ENCODE measurements around the gene ARHGAP28. TPM values are rescaled to one million over a fixed set of nuclear protein-coding genes. Genes with fewer than 3 reads are reported as not detected.
"Not testable (repeated sequence)": the region's sequence is repeated elsewhere in the genome, so short reads cannot be mapped to it uniquely, and the experiment has no call there.

Gene ARHGAP28
- total RNA-seq, 1 experiment from 2014 or later, result not detected

DNA sequence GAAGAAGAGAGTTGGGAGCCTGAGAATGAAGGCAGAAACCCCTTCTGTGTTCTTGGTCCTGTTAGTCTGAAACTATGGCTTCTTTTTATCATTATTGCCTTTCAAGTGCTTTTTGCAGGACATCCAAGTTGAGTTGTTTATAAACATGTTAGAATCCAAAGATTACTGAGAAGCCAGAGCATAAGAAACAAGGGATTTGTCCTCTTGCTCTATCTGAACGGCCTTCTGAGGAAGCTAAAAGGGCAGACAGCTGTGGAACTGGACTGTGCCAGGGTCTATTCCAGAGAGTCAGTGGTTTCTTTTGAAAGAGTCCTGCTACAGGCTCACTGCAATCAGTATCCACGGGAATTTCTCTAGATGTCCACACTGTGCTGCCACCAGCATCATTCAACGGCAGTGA, 86.6 kb downstream of the ARHGAP28 start:
- Histone ChIP-seq H3K9me2 (replicated peaks; ENCODE audit: insufficient read depth, low read length) (no peaks in the 10 kb centered on the region), H4K20me1 (ENCODE audit: insufficient read depth, low read depth, low read length) (no peaks in the 10 kb centered on the region), H3K9me3 (ENCODE audit: low read length) (no peaks in the 10 kb centered on the region), H3K27me3 (ENCODE audit: low read length) (no peaks in the 10 kb centered on the region), H3K27ac (ENCODE audit: low read length) (no peak overlapping the region), H3K9ac (ENCODE audit: low read length) (no peak overlapping the region), H3K79me2 (ENCODE audit: low read length) (no peaks in the 10 kb centered on the region), H3K4me1 (ENCODE audit: low read length) (no peaks in the 10 kb centered on the region), H3K4me3 (ENCODE audit: low read length) (no peak overlapping the region), H3K36me3 (ENCODE audit: insufficient read depth, low read length) (no peaks in the 10 kb centered on the region), H3K4me2 (ENCODE audit: low read depth, low read length, poor library complexity, severe bottlenecking) (no peak overlapping the region), H2AFZ (ENCODE audit: low read length) (no peak overlapping the region)
- no peak for DNase-seq

DNA sequence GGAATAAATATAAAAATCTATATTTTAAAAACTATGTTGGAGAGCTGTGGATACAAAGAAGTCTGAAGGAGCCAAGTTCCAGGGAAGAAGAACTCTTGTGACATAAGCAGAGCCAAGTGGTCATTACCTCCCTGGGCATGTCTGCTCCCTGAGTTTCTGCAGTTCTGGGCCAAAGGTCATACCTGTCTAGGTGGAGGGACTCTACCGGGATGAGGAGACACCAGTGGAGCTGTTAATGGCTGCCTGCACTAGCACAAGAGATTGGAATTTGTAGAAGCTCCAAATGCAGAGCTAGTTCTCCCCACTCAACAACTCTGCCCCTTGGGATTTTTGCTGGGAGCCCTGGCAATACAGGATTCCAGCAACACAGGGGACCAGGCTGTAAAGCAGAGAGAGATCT, 89.8 kb downstream of the ARHGAP28 start:
- no peak overlapping the region for H2AFZ ChIP-seq (ENCODE audit: low read length)
- no peak overlapping the region for H3K4me2 ChIP-seq (ENCODE audit: low read depth, low read length, poor library complexity, severe bottlenecking)
- H4K20me1 ChIP-seq (ENCODE audit: insufficient read depth, low read depth, low read length), result no peaks in the 10 kb centered on the region
- H3K9ac ChIP-seq (ENCODE audit: low read length), result no peak overlapping the region
- no peak for DNase-seq
- H3K9me2 ChIP-seq (replicated peaks; ENCODE audit: insufficient read depth, low read length), result no peaks in the 10 kb centered on the region
- H3K9me3 ChIP-seq (ENCODE audit: low read length), result no peaks in the 10 kb centered on the region
- no peaks in the 10 kb centered on the region for H3K36me3 ChIP-seq (ENCODE audit: insufficient read depth, low read length)
- no peak overlapping the region for H3K4me3 ChIP-seq (ENCODE audit: low read length)
- no peaks in the 10 kb centered on the region for H3K4me1 ChIP-seq (ENCODE audit: low read length)
- no peak overlapping the region for H3K27ac ChIP-seq (ENCODE audit: low read length)
- no peaks in the 10 kb centered on the region for H3K79me2 ChIP-seq (ENCODE audit: low read length)
- H3K27me3 ChIP-seq (ENCODE audit: low read length), result no peaks in the 10 kb centered on the region

DNA sequence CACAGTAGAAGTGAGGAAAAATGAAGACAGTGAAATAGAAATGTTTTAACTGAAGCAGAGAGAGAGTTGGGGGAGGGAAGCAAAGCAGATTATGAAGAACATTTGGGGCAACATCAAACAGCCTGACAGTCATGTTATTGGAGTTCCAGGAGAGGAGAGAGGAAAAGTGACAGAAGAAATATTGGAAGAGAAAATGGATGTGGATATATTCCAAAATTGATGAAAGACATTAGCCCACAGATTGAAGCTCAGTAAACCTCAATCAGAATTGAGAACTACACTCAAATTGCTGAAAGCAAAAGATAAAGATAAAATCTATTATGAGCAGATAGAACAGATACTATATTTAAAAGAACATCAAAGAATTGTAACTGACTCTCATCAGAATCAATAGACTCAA, 90.8 kb downstream of the ARHGAP28 start:
- Histone ChIP-seq H3K36me3 (ENCODE audit: insufficient read depth, low read length) (no peaks in the 10 kb centered on the region), H3K79me2 (ENCODE audit: low read length) (no peaks in the 10 kb centered on the region), H3K27me3 (ENCODE audit: low read length) (no peaks in the 10 kb centered on the region), H3K4me1 (ENCODE audit: low read length) (no peaks in the 10 kb centered on the region), H3K4me2 (ENCODE audit: low read depth, low read length, poor library complexity, severe bottlenecking) (no peak overlapping the region), H3K4me3 (ENCODE audit: low read length) (no peak overlapping the region), H4K20me1 (ENCODE audit: insufficient read depth, low read depth, low read length) (no peaks in the 10 kb centered on the region), H3K9ac (ENCODE audit: low read length) (no peak overlapping the region), H3K9me2 (replicated peaks; ENCODE audit: insufficient read depth, low read length) (no peaks in the 10 kb centered on the region), H3K9me3 (ENCODE audit: low read length) (no peaks in the 10 kb centered on the region), H3K27ac (ENCODE audit: low read length) (no peak overlapping the region), H2AFZ (ENCODE audit: low read length) (no peak overlapping the region)
- no peak for DNase-seq

DNA sequence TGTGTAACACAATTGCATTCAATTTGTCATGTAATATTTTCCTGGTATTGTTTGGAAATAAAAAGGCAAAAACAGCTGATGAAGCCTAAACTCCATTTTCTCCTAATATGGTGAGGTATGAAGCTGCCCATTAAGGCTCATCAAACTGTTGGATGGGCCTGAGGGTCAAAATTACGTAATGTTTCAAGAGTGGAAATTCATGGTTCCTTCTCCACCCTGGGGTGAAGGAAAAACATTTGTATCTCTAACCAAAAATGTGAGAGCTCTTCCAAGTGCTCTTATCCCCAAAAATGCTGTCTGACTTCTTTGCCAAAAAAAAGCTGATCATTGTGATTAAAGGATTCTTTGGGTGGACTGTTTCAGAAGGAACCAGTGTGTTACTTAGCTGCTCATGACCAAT, 91.8 kb downstream of the ARHGAP28 start:
- Histone ChIP-seq H3K9ac (ENCODE audit: low read length) (no peak overlapping the region), H2AFZ (ENCODE audit: low read length) (no peak overlapping the region), H3K79me2 (ENCODE audit: low read length) (no peaks in the 10 kb centered on the region), H4K20me1 (ENCODE audit: insufficient read depth, low read depth, low read length) (no peaks in the 10 kb centered on the region), H3K4me1 (ENCODE audit: low read length) (no peaks in the 10 kb centered on the region), H3K36me3 (ENCODE audit: insufficient read depth, low read length) (no peaks in the 10 kb centered on the region), H3K9me3 (ENCODE audit: low read length) (peaks cover 3% of the 10 kb centered on the region; the same call in 1 of the 2 replicates), H3K4me2 (ENCODE audit: low read depth, low read length, poor library complexity, severe bottlenecking) (no peak overlapping the region), H3K27ac (ENCODE audit: low read length) (no peak overlapping the region), H3K4me3 (ENCODE audit: low read length) (no peak overlapping the region), H3K9me2 (replicated peaks; ENCODE audit: insufficient read depth, low read length) (no peaks in the 10 kb centered on the region), H3K27me3 (ENCODE audit: low read length) (no peaks in the 10 kb centered on the region)
- DNase-seq, result no peak

DNA sequence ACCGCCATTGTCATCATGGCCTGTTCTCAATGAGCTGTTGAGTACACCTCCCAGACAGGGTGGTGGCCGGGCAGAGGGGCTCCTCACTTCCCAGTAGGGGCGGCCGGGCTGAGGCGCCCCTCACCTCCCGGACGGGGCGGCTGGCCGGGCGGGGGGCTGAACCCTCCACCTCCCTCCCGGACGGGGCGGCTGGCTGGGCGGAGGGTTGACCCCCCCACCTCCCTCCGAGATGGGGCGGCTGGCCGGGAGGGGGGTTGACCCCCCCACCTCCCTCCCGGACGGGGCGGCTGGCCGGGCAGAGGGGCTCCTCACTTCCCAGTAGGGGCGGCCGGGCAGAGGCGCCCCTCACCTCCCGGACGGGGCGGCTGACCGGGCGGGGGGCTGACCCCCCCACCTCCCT, 97.6 kb downstream of the ARHGAP28 start:
- H3K4me3 ChIP-seq (ENCODE audit: low read length); DNase-seq; H3K9me3 ChIP-seq (ENCODE audit: low read length); H3K27me3 ChIP-seq (ENCODE audit: low read length); H3K9me2 ChIP-seq (replicated peaks; ENCODE audit: insufficient read depth, low read length); H3K4me2 ChIP-seq (ENCODE audit: low read depth, low read length, poor library complexity, severe bottlenecking); H3K36me3 ChIP-seq (ENCODE audit: insufficient read depth, low read length); H3K9ac ChIP-seq (ENCODE audit: low read length); H3K79me2 ChIP-seq (ENCODE audit: low read length); H4K20me1 ChIP-seq (ENCODE audit: insufficient read depth, low read depth, low read length); H3K27ac ChIP-seq (ENCODE audit: low read length); H3K4me1 ChIP-seq (ENCODE audit: low read length); H2AFZ ChIP-seq (ENCODE audit: low read length): not testable (repeated sequence)

DNA sequence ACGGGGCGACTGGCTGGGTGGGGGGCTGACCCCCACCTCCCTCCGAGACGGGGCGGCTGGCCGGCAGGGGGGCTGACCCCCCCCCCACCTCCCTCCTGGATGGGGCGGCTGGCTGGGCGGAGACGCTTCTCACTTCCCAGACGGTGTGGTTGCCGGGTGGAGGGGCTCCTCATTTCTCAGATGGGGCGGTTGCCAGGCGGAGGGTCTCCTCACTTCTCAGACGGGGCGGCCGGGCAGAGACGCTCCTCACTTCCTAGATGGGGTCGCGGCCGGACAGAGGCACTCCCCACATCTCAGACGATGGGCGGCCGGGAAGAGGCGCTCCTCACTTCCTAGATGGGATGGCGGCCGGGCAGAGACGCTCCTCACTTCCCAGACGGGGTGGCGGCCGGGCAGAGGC, 98.0 kb downstream of the ARHGAP28 start:
- not testable (repeated sequence) for H3K9me2 ChIP-seq (replicated peaks; ENCODE audit: insufficient read depth, low read length); H3K79me2 ChIP-seq (ENCODE audit: low read length); H3K9me3 ChIP-seq (ENCODE audit: low read length); DNase-seq; H3K36me3 ChIP-seq (ENCODE audit: insufficient read depth, low read length); H3K27me3 ChIP-seq (ENCODE audit: low read length); H2AFZ ChIP-seq (ENCODE audit: low read length); H3K9ac ChIP-seq (ENCODE audit: low read length); H3K4me3 ChIP-seq (ENCODE audit: low read length); H3K27ac ChIP-seq (ENCODE audit: low read length); H3K4me1 ChIP-seq (ENCODE audit: low read length); H3K4me2 ChIP-seq (ENCODE audit: low read depth, low read length, poor library complexity, severe bottlenecking); H4K20me1 ChIP-seq (ENCODE audit: insufficient read depth, low read depth, low read length)

DNA sequence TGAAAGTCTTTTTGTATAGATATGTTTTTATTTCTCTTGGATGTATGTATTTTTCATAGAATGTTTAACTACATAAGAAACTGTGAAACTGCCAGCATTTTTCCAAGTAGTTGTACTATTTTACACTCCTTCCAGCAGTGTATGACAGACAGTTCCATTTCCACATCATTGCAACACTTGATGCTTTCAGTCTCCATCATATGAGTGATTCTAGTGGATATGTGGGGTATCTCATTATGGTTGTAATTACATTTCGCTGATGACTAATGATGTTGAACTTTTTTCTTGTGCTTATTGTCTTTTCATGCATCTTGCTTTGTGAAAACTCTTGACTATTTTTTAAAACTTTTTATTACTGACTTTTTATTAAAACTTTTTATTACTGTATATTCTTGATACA, 101.4 kb downstream of the ARHGAP28 start:
- H3K9me2 ChIP-seq (replicated peaks; ENCODE audit: insufficient read depth, low read length), result no peaks in the 10 kb centered on the region

DNA sequence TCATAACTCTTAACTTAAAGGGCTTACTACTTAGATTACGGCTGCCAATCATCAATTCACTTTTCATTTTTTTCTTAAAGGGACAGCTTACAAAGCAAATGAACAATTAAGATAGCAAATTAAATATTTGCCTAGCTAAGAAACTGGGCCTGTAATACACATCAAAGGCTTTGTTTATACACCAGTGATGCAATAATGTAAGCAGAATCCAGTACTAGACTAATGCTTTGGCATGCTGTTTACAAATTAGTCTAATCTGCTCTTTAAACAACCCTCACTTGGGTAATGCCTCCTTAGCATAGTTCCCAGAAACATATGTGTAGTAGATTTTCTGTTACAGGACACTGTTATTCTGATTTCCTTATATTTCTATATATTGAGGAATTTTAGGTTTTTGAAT, 105.8 kb downstream of the ARHGAP28 start:
- H3K9ac ChIP-seq (ENCODE audit: low read length), result no peak overlapping the region
- no peaks in the 10 kb centered on the region for H3K36me3 ChIP-seq (ENCODE audit: insufficient read depth, low read length)
- no peaks in the 10 kb centered on the region for H4K20me1 ChIP-seq (ENCODE audit: insufficient read depth, low read depth, low read length)
- H3K27me3 ChIP-seq (ENCODE audit: low read length), result no peaks in the 10 kb centered on the region
- no peak overlapping the region for H3K4me3 ChIP-seq (ENCODE audit: low read length)
- H3K79me2 ChIP-seq (ENCODE audit: low read length), result no peaks in the 10 kb centered on the region
- H2AFZ ChIP-seq (ENCODE audit: low read length), result no peak overlapping the region
- H3K9me3 ChIP-seq (ENCODE audit: low read length), result no peaks in the 10 kb centered on the region
- no peak overlapping the region for H3K27ac ChIP-seq (ENCODE audit: low read length)
- H3K4me1 ChIP-seq (ENCODE audit: low read length), result no peaks in the 10 kb centered on the region
- H3K4me2 ChIP-seq (ENCODE audit: low read depth, low read length, poor library complexity, severe bottlenecking), result no peak overlapping the region
- no peak for DNase-seq
- no peaks in the 10 kb centered on the region for H3K9me2 ChIP-seq (replicated peaks; ENCODE audit: insufficient read depth, low read length)

More for the DNA sequence above, 101.4 kb downstream of the ARHGAP28 start:
- Histone ChIP-seq H2AFZ (ENCODE audit: low read length) (no peak overlapping the region), H3K36me3 (ENCODE audit: insufficient read depth, low read length) (no peaks in the 10 kb centered on the region), H3K27ac (ENCODE audit: low read length) (no peak overlapping the region), H3K4me2 (ENCODE audit: low read depth, low read length, poor library complexity, severe bottlenecking) (no peak overlapping the region), H4K20me1 (ENCODE audit: insufficient read depth, low read depth, low read length) (no peaks in the 10 kb centered on the region), H3K4me1 (ENCODE audit: low read length) (no peaks in the 10 kb centered on the region), H3K9me3 (ENCODE audit: low read length) (no peaks in the 10 kb centered on the region), H3K27me3 (ENCODE audit: low read length) (no peaks in the 10 kb centered on the region), H3K79me2 (ENCODE audit: low read length) (no peaks in the 10 kb centered on the region), H3K4me3 (ENCODE audit: low read length) (no peak overlapping the region), H3K9ac (ENCODE audit: low read length) (no peak overlapping the region)
- DNase-seq, result no peak

DNA sequence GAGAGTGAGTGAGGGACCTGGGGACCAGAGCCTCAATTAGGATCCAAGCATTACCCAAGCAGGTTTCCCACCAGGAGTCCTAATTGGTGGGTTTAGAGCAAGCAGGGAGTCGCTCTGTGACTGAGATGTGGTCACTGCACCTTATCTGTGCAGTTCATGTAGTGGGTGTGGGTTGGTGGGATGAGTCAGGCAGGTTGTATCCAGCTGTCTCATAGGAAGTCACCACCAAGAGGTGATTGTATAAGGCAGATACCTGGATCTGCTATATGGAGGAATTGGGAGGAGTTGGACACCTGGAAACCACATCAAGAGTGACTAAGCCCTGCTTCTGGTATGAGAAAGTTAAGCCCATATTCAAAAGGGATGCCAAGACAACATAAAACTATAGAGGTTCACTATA, 106.8 kb downstream of the ARHGAP28 start:
- Histone ChIP-seq H3K27ac (ENCODE audit: low read length) (no peak overlapping the region), H3K9me2 (replicated peaks; ENCODE audit: insufficient read depth, low read length) (no peaks in the 10 kb centered on the region), H3K9ac (ENCODE audit: low read length) (no peak overlapping the region), H4K20me1 (ENCODE audit: insufficient read depth, low read depth, low read length) (no peaks in the 10 kb centered on the region), H2AFZ (ENCODE audit: low read length) (no peak overlapping the region), H3K9me3 (ENCODE audit: low read length) (no peaks in the 10 kb centered on the region), H3K4me3 (ENCODE audit: low read length) (no peak overlapping the region), H3K4me1 (ENCODE audit: low read length) (no peaks in the 10 kb centered on the region), H3K79me2 (ENCODE audit: low read length) (no peaks in the 10 kb centered on the region), H3K4me2 (ENCODE audit: low read depth, low read length, poor library complexity, severe bottlenecking) (no peak overlapping the region), H3K27me3 (ENCODE audit: low read length) (no peaks in the 10 kb centered on the region), H3K36me3 (ENCODE audit: insufficient read depth, low read length) (no peaks in the 10 kb centered on the region)
- DNase-seq, result no peak
